SK-N-SH (cell line): ENCODE measurements around the gene HSPA14. TPM values are rescaled to one million over a fixed set of nuclear protein-coding genes. Genes with fewer than 3 reads are reported as not detected.

ENCODE experiments used
- CTCF ChIA-PET: fragments of 300-600, 350-600 bp; formaldehyde crosslinking; extraction: SDS; loops from one replicate; lab custom pipeline; 2021; lab: Yijun Ruan, JAX
- POLR2A ChIA-PET: fragments of 350-600 bp; sonication (Branson Sonifier 250); formaldehyde crosslinking; extraction: SDS; loops from one replicate; lab custom pipeline; 2020; ENCODE audit warnings: antibody characterized with exemption, inconsistent platforms; lab: Yijun Ruan, JAX
- DNase-seq: peaks from one replicate; pipeline ENCODE4 v3.0.0; 2012
- H2AFZ ChIP-seq: fragments of 200-600 bp; sonication (generic); 2 replicates; pipeline ENCODE4 v1.8.1; 2016; ENCODE audit warnings: antibody characterized with exemption, mild to moderate bottlenecking, low read depth
- H3F3A ChIP-seq: fragments of 200-600 bp; sonication (generic); replicated peaks from 2 replicates; pipeline ENCODE3; 2016; ENCODE audit warnings: antibody characterized with exemption, mild to moderate bottlenecking; ENCODE audit not compliant: insufficient read depth
- H3K27ac ChIP-seq, 2 experiments: fragments of 200-500 bp in 1 of 2; fragments of 200-600 bp in 1 of 2; sonication (Bioruptor generic) in 1 of 2; sonication (generic), shearing (Covaris generic) in 1 of 2; 2 replicates each; pipeline versions ENCODE4 v1.5.1 to v1.6.1; 2014 to 2016; ENCODE audit warnings: low read depth in 2 of 2, inconsistent platforms in 1 of 2, low read length in 1 of 2, mild to moderate bottlenecking in 1 of 2, mixed read lengths in 1 of 2
- H3K27me3 ChIP-seq: fragments of 200-600 bp; sonication (generic), shearing (Covaris generic); 2 replicates; pipeline ENCODE4 v1.6.1; 2016; ENCODE audit warnings: mixed run types; ENCODE audit not compliant: insufficient read depth
- H3K36me3 ChIP-seq, 2 experiments: fragments of 200-500 bp in 1 of 2; fragments of 200-600 bp in 1 of 2; sonication (Bioruptor generic) in 1 of 2; sonication (generic) in 1 of 2; replicated peaks in 1 of 2; 2 replicates each; pipeline versions ENCODE3 to v1.5.1; 2014 to 2016; ENCODE audit warnings: low read length in 1 of 2, mild to moderate bottlenecking in 1 of 2; ENCODE audit not compliant: insufficient read depth in 2 of 2, control insufficient read depth in 1 of 2
- H3K4me1 ChIP-seq, 2 experiments: fragments of 200-500 bp in 1 of 2; fragments of 200-600 bp in 1 of 2; sonication (Bioruptor generic) in 1 of 2; sonication (generic), shearing (Covaris generic) in 1 of 2; 2 replicates each; pipeline versions ENCODE4 v1.5.1 to v1.6.1; 2014 to 2016; ENCODE audit warnings: low read depth in 1 of 2, low read length in 1 of 2, mixed run types in 1 of 2; ENCODE audit not compliant: insufficient read depth in 2 of 2, control insufficient read depth in 1 of 2
- H3K4me2 ChIP-seq: fragments of 200-600 bp; sonication (generic), shearing (Covaris generic); 2 replicates; pipeline ENCODE4 v1.6.1; 2017; ENCODE audit warnings: mixed run types
- H3K4me3 ChIP-seq, 2 experiments: fragments of 200-500 bp in 1 of 2; fragments of 200-600 bp in 1 of 2; sonication (Bioruptor generic) in 1 of 2; sonication (generic), shearing (Covaris generic) in 1 of 2; 2 replicates each; pipeline versions ENCODE4 v1.5.1 to v1.8.1; 2014 to 2016; ENCODE audit warnings: low read depth in 2 of 2, inconsistent platforms in 1 of 2, low read length in 1 of 2, mild to moderate bottlenecking in 1 of 2, mixed read lengths in 1 of 2, moderate library complexity in 1 of 2
- H3K79me2 ChIP-seq: fragments of 200-600 bp; sonication (generic); 2 replicates; pipeline ENCODE4 v1.8.1; 2017; ENCODE audit warnings: mild to moderate bottlenecking; ENCODE audit not compliant: insufficient read depth
- H3K9ac ChIP-seq: fragments of 200-600 bp; sonication (generic); 2 replicates; pipeline ENCODE4 v1.6.1; 2017; ENCODE audit warnings: mixed run types
- H3K9me2 ChIP-seq: fragments of 200-600 bp; sonication (generic); 2 replicates; pipeline ENCODE4 v1.6.1; 2017; ENCODE audit warnings: mixed run types
- H3K9me3 ChIP-seq: fragments of 200-600 bp; sonication (generic); 2 replicates; pipeline ENCODE4 v1.6.1; 2017; ENCODE audit warnings: mixed run types, mild to moderate bottlenecking, moderate library complexity
- H4K20me1 ChIP-seq: fragments of 200-600 bp; sonication (generic); 2 replicates; pipeline ENCODE4 v1.6.1; 2017; ENCODE audit warnings: mild to moderate bottlenecking, mixed run types; ENCODE audit not compliant: insufficient read depth
- ELF1 ChIP-seq: IDR thresholded peaks from 2 replicates; pipeline ENCODE4 v1.4.0; 2012
- EP300 ChIP-seq, 2 experiments: IDR thresholded peaks; 2 replicates each; pipeline versions ENCODE4 v1.4.0 to v1.6.1; 2012; ENCODE audit warnings: borderline replicate concordance in 1 of 2, low read depth in 1 of 2, low read length in 1 of 2
- GABPA ChIP-seq: IDR thresholded peaks from 2 replicates; pipeline ENCODE4 v1.4.0; 2012; ENCODE audit warnings: low read depth, mild to moderate bottlenecking
- GATA2 ChIP-seq: sonication (generic); formaldehyde crosslinking; IDR thresholded peaks from 2 replicates; pipeline ENCODE4 v1.5.0; 2020; ENCODE audit warnings: mild to moderate bottlenecking, missing genetic modification reagents
- NFIC ChIP-seq: IDR thresholded peaks from 2 replicates; pipeline ENCODE4 v1.4.0; 2012; ENCODE audit warnings: borderline replicate concordance
- PBX3 ChIP-seq: IDR thresholded peaks from 2 replicates; pipeline ENCODE4; 2012
- SIN3A ChIP-seq: IDR thresholded peaks from 2 replicates; pipeline ENCODE4 v1.6.1; 2012; ENCODE audit warnings: low read depth, mild to moderate bottlenecking, low read length, moderate library complexity, borderline replicate concordance
- SMC3 ChIP-seq: IDR thresholded peaks from 2 replicates; pipeline ENCODE4 v1.6.1; 2012; ENCODE audit warnings: low read depth, low read length, improper control_type of control experiment
- TCF12 ChIP-seq: IDR thresholded peaks from 2 replicates; pipeline ENCODE4 v1.4.0; 2012
- TEAD4 ChIP-seq: IDR thresholded peaks from 2 replicates; pipeline ENCODE4 v1.4.0; 2012; ENCODE audit warnings: mild to moderate bottlenecking, borderline replicate concordance; ENCODE audit not compliant: insufficient read depth
- USF2 ChIP-seq: fragments of 150-350 bp; IDR thresholded peaks from 2 replicates; pipeline ENCODE4 v1.6.1; 2017; ENCODE audit warnings: antibody characterized with exemption, low read length, low read depth, borderline replicate concordance
- WGBS: methylation state at CpG from one replicate; pipeline ENCODE4 v1.1.6; 2017; ENCODE audit warnings: low lambda C conversion rate; 5-methylcytosine and 5-hydroxymethylcytosine counted together
- polyA plus RNA-seq, 3 experiments: library from polyadenylated mRNA; depleted of rRNA; stranded (reverse); fragments of >200 nt; gene quantifications; 2 replicates each; pipeline ENCODE4 v1.2.3, GENCODE V29; 2012
- TF ChIP-seq, protein P1 (sequence below): IDR thresholded peaks from 2 replicates; pipeline ENCODE4 v1.6.1; 2012; ENCODE audit warnings: mild to moderate bottlenecking, low read depth, low read length, moderate library complexity
- TF ChIP-seq, protein P2 (sequence below): fragments of 150-350 bp; IDR thresholded peaks from 2 replicates; pipeline ENCODE4 v1.6.1; 2016; ENCODE audit warnings: mild to moderate bottlenecking, low read depth, low read length
- TF ChIP-seq, protein P3 (sequence below): IDR thresholded peaks from 2 replicates; pipeline ENCODE4 v1.4.0; 2012; ENCODE audit warnings: low read depth

The HSPA14 gene
- polyA plus RNA-seq, 1 of the 3 experiments (the other 2 are of a cell fraction) = 8.8 TPM

- Histone ChIP-seq H3K9ac (no peak overlapping the region), H3K4me1 (no peaks in the 10 kb centered on the region), H3K27me3 (no peaks in the 10 kb centered on the region), H3K27ac (no peak overlapping the region), H3F3A (peaks cover 13% of the 10 kb centered on the region), H3K79me2 (no peaks in the 10 kb centered on the region), H3K4me2 (no peak overlapping the region), H3K4me3 (no peak overlapping the region), H3K9me2 (no peaks in the 10 kb centered on the region), H3K9me3 (no peaks in the 10 kb centered on the region), H4K20me1 (no peaks in the 10 kb centered on the region), H2AFZ (no peak overlapping the region), H3K36me3 (peaks cover 70 to 84% of the 10 kb centered on the region in 2 experiments)
- no peak for DNase-seq
- TF ChIP-seq, protein P1, sequence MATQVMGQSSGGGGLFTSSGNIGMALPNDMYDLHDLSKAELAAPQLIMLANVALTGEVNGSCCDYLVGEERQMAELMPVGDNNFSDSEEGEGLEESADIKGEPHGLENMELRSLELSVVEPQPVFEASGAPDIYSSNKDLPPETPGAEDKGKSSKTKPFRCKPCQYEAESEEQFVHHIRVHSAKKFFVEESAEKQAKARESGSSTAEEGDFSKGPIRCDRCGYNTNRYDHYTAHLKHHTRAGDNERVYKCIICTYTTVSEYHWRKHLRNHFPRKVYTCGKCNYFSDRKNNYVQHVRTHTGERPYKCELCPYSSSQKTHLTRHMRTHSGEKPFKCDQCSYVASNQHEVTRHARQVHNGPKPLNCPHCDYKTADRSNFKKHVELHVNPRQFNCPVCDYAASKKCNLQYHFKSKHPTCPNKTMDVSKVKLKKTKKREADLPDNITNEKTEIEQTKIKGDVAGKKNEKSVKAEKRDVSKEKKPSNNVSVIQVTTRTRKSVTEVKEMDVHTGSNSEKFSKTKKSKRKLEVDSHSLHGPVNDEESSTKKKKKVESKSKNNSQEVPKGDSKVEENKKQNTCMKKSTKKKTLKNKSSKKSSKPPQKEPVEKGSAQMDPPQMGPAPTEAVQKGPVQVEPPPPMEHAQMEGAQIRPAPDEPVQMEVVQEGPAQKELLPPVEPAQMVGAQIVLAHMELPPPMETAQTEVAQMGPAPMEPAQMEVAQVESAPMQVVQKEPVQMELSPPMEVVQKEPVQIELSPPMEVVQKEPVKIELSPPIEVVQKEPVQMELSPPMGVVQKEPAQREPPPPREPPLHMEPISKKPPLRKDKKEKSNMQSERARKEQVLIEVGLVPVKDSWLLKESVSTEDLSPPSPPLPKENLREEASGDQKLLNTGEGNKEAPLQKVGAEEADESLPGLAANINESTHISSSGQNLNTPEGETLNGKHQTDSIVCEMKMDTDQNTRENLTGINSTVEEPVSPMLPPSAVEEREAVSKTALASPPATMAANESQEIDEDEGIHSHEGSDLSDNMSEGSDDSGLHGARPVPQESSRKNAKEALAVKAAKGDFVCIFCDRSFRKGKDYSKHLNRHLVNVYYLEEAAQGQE = no peak
- TF ChIP-seq GATA2 (CRISPR knock-in tag) (no peak), EP300 (IDR thresholded peaks at IDR 0.05; ENCODE audit: borderline replicate concordance in 1 of 2, low read depth in 1 of 2, low read length in 1 of 2) (no peak), PBX3 (no peak), NFIC (no peak), TEAD4 (no peak), SIN3A (no peak)
- TF ChIP-seq, protein P2, sequence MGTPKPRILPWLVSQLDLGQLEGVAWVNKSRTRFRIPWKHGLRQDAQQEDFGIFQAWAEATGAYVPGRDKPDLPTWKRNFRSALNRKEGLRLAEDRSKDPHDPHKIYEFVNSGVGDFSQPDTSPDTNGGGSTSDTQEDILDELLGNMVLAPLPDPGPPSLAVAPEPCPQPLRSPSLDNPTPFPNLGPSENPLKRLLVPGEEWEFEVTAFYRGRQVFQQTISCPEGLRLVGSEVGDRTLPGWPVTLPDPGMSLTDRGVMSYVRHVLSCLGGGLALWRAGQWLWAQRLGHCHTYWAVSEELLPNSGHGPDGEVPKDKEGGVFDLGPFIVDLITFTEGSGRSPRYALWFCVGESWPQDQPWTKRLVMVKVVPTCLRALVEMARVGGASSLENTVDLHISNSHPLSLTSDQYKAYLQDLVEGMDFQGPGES = no peak
- POLR2A ChIA-PET = no interaction called here
- CTCF ChIA-PET = interaction anchor here (1.6 to 1.9 kb wide), 3 partner anchors 18 to 48 kb away, joined by 4 to 8 read pairs (median 5); partner anchors contain the start of gene DCLRE1C
- WGBS = 95% methylated on average over 2 of the region's 2 CpGs
Observed at GRCh38 chr10:14905890-14906289, 67.8 kb downstream of the HSPA14 start.

DNA sequence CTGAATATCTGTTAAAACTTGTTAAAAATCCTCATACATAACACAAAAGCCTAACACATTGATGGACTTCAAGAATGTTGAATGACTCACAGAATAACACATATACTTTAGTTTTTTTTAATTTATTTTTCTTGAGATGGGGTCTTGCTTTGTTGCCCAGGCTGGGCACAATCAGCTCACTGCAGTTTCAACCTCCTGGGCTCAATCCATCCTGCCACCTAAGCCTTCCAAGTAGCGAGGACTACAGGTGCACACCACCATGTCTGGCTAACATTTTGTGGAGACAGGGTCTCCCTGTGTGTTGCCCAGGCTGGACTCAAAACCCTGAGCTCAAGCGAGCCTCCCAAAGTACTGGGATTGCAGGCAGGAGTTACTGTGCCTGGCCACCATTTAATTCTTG, 68.7 kb downstream of the HSPA14 start:
- peaks cover 7% of the 10 kb centered on the region; the same call in 1 of the 2 replicates for H3K79me2 ChIP-seq
- no peak overlapping the region for H3K4me2 ChIP-seq
- no peak overlapping the region for H3K27ac ChIP-seq
- CTCF ChIA-PET = no interaction called here
- no peaks in the 10 kb centered on the region for H3K9me2 ChIP-seq
- DNase-seq = no peak
- no peak for TF ChIP-seq EP300 (IDR thresholded peaks at IDR 0.05; ENCODE audit: borderline replicate concordance in 1 of 2, low read depth in 1 of 2, low read length in 1 of 2)
- TF ChIP-seq ELF1 = no peak
- TF ChIP-seq SMC3 = no peak
- TF ChIP-seq, protein P3, sequence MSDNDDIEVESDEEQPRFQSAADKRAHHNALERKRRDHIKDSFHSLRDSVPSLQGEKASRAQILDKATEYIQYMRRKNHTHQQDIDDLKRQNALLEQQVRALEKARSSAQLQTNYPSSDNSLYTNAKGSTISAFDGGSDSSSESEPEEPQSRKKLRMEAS = no peak
- TF ChIP-seq GATA2 (CRISPR knock-in tag) = no peak
- TF ChIP-seq TCF12 = no peak
- no peak for TF ChIP-seq NFIC
- TF ChIP-seq TEAD4 = no peak
- TF ChIP-seq PBX3 = no peak
- no peak for TF ChIP-seq GABPA
- no peak for TF ChIP-seq USF2
- TF ChIP-seq, all 33 proteins: peak for 0
- POLR2A ChIA-PET = no interaction called here
- Histone ChIP-seq H3K4me3 (no peak overlapping the region), H3K36me3 (peaks cover 74 to 92% of the 10 kb centered on the region in 2 experiments), H4K20me1 (no peaks in the 10 kb centered on the region), H3K27me3 (no peaks in the 10 kb centered on the region), H3K4me1 (no peaks in the 10 kb centered on the region), H3F3A (peaks cover 17% of the 10 kb centered on the region), H3K9ac (no peak overlapping the region), H3K9me3 (no peaks in the 10 kb centered on the region), H2AFZ (no peak overlapping the region)
- WGBS = 90% methylated on average over 2 of the region's 2 CpGs
